Activated T-cell treated with anti-CD3 and anti-CD28 coated beads for 1 hour (primary cell): ENCODE data around the gene LGALS8.
"Not testable (repeated sequence)": the region's sequence is repeated elsewhere in the genome, so short reads cannot be mapped to it uniquely, and the experiment has no call there.

Experiments
- DNase-seq: peaks from one replicate; pipeline ENCODE4 v3.0.0-alpha.2; 2020; ENCODE audit warnings: low read depth

Gene LGALS8

GRCh38 chr1:236523704-236524141 is at the start of gene LGALS8:
Gene LGALS8, plus strand, starts transcription at chr1:236523982. Its CDS starts 2,089 bp downstream, at chr1:236526071.
- DNase-seq, result peak; percentile 78

- DNase-seq, result no peak
Observed at GRCh38 chr1:236476019-236476418, 47.8 kb upstream of the LGALS8 start.

- DNase-seq, result no peak
Observed at GRCh38 chr1:236480758-236481436, 42.9 kb upstream of the LGALS8 start.

- DNase-seq, result no peak
Observed at GRCh38 chr1:236484310-236484971, 39.3 kb upstream of the LGALS8 start.

- no peak for DNase-seq
Observed at GRCh38 chr1:236486356-236487002, 37.3 kb upstream of the LGALS8 start.

GRCh38 chr1:236489161-236489560 is 34.6 kb upstream of the LGALS8 start:
- not testable (repeated sequence) for DNase-seq

GRCh38 chr1:236489710-236490377 is 33.9 kb upstream of the LGALS8 start:
- DNase-seq, result no peak

- DNase-seq, result no peak
Observed at GRCh38 chr1:236491469-236492136, 32.2 kb upstream of the LGALS8 start.

- no peak for DNase-seq
Observed at GRCh38 chr1:236492378-236492777, 31.4 kb upstream of the LGALS8 start.

- DNase-seq, result no peak
Observed at GRCh38 chr1:236494082-236494481, 29.7 kb upstream of the LGALS8 start.

GRCh38 chr1:236494586-236495466 is 29.0 kb upstream of the LGALS8 start:
- no peak for DNase-seq

- DNase-seq, result no peak
Observed at GRCh38 chr1:236495467-236496112, 28.2 kb upstream of the LGALS8 start.

- DNase-seq, result no peak
Observed at GRCh38 chr1:236497908-236498307, 25.9 kb upstream of the LGALS8 start.

GRCh38 chr1:236501093-236501492 is 22.7 kb upstream of the LGALS8 start:
- no peak for DNase-seq

GRCh38 chr1:236502579-236502971 is 21.2 kb upstream of the LGALS8 start:
- DNase-seq, result no peak

- DNase-seq, result no peak
Observed at GRCh38 chr1:236502972-236503639, 20.7 kb upstream of the LGALS8 start.

GRCh38 chr1:236504338-236504737 is 19.4 kb upstream of the LGALS8 start:
- not testable (repeated sequence) for DNase-seq

GRCh38 chr1:236507022-236507700 is 16.6 kb upstream of the LGALS8 start:
- DNase-seq, result no peak

- DNase-seq, result no peak
Observed at GRCh38 chr1:236508593-236509027, 15.2 kb upstream of the LGALS8 start.
